Ovary (tissue), 9 donors: ENCODE measurements around the gene GRIK3. TPM values are rescaled to one million over a fixed set of nuclear protein-coding genes. Genes with fewer than 3 reads are reported as not detected.

Experiments
- DNase-seq, 5 donors: peaks; one replicate each; pipeline ENCODE4 v3.0.0-alpha.2; 2019 to 2020
- H3K27ac ChIP-seq, 2 donors: fragments of 200-600 bp; one replicate each; pipeline versions ENCODE4 v1.5.1 to v1.8.0; 2019 to 2022
- H3K27me3 ChIP-seq: fragments of 200-600 bp; one replicate; pipeline ENCODE4 v1.8.0; 2022
- H3K36me3 ChIP-seq: fragments of 200-600 bp; sonication (generic); one replicate; pipeline ENCODE4 v1.5.1; 2019
- H3K4me1 ChIP-seq: one replicate; pipeline ENCODE4 v1.8.1; 2013; ENCODE audit warnings: mild to moderate bottlenecking, moderate library complexity; ENCODE audit not compliant: insufficient read depth
- H3K4me3 ChIP-seq: fragments of 200-600 bp; sonication (generic); one replicate; pipeline ENCODE4 v1.5.1; 2017
- H3K9me3 ChIP-seq, 2 donors: fragments of 200-600 bp in 1 of 2; sonication (generic) in 1 of 2; one replicate each; pipeline versions ENCODE4 v1.5.1 to v1.8.1; 2013 to 2019; ENCODE audit warnings: mild to moderate bottlenecking in 1 of 2, moderate library complexity in 1 of 2
- CTCF ChIP-seq, 3 donors: fragments of 450-650 bp in 2 of 3; fragments of 200-600 bp in 1 of 3; IDR thresholded peaks; one replicate each; pipeline versions ENCODE4 v1.5.1 to v1.8.0; 2016 to 2022; ENCODE audit warnings: antibody characterized with exemption in 3 of 3, mild to moderate bottlenecking in 1 of 3
- EP300 ChIP-seq: sonication (generic); formaldehyde crosslinking; IDR thresholded peaks from one replicate; pipeline ENCODE4 v1.6.1; 2017; ENCODE audit warnings: antibody characterized with exemption
- POLR2A ChIP-seq: fragments of 450-650 bp; IDR thresholded peaks from one replicate; pipeline ENCODE4 v1.6.1; 2017; ENCODE audit warnings: antibody characterized with exemption, mild to moderate bottlenecking, moderate library complexity
- WGBS, 3 donors: extraction: QIAGEN DNeasy Blood & Tissue Kit in 1 of 3; methylation state at CpG; one replicate each; pipeline versions ENCODE4 v1.1.5 to v1.1.7; 2013 to 2017; 5-methylcytosine and 5-hydroxymethylcytosine counted together
- intact Hi-C, 4 donors: fragments of 100-400 bp; cut with DNase I; formaldehyde crosslinking; loops; one replicate each; pipeline versions ENCODE4 v1.11.0 to v1.15.1; 2022 to 2023
- polyA plus RNA-seq, 2 donors: library from polyadenylated mRNA; stranded (reverse); fragments of 200-250 nt in 1 of 2; fragments of 350-450 nt in 1 of 2; fragmentation: Illumina TruSeq in 1 of 2; extraction: RNeasy Lipid Tissue Mini Kit (QIAGEN cat#74804) in 1 of 2; gene quantifications; one replicate each; pipeline ENCODE4 v1.2.3, GENCODE V29; 2013 to 2014
- total RNA-seq, 7 donors: library from RNA; depleted of rRNA in 2 of 7; stranded (reverse); fragments of >200 nt in 2 of 7; fragmentation: NEBNext Ultra II Directional in 3 of 7; extraction: Animal tissue kit (Norgen Biotek cat#: 25700) in 3 of 7; gene quantifications; one replicate each; pipeline versions ENCODE4 v1.1.0 to v1.2.4, GENCODE V29; 2016 to 2023
- donor health status: DM: no; HTN: no; CAD: no; lungs with moderate emphysema.
- donor health status: DM: no; HTN: no; CAD: no.
- donor health status: Bipolar disorder and iron deficiency.
- donor health status: DM: yes; HTN: yes; CAD: no.
- donor health status: DM: no; HTN: no; CAD: no.
- donor health status: DM: yes; HTN: yes; CAD: no.

GRIK3 gene
- total and polyA plus RNA-seq, 9 donors = 0.11 to 0.97 (median 0.32) TPM; not detected in 2

- Histone ChIP-seq H3K9me3 (no peaks in the 10 kb centered on the region), H3K4me3 (no peak overlapping the region), H3K4me1 (no peaks in the 10 kb centered on the region), H3K27ac (no peak overlapping the region), H3K36me3 (no peaks in the 10 kb centered on the region), H3K27me3 (no peaks in the 10 kb centered on the region)
- intact Hi-C loops = no loop called here
- WGBS, 3 donors = 60 to 73% (median 64%) methylated on average over 13 of the region's 13 CpGs
- no peak for TF ChIP-seq POLR2A
- TF ChIP-seq EP300 = no peak
- TF ChIP-seq CTCF (IDR thresholded peaks at IDR 0.05) = no peak
- DNase-seq = no peak
Observed at GRCh38 chr1:36773827-36774541, 260.3 kb downstream of the GRIK3 start.

GRCh38 chr1:36772647-36773495 lies 261.4 kb downstream of the GRIK3 start:
- no peak for TF ChIP-seq POLR2A
- TF ChIP-seq EP300 = no peak
- no peak for TF ChIP-seq CTCF (IDR thresholded peaks at IDR 0.05)
- DNase-seq = no peak

GRCh38 chr1:36771660-36772284 lies 262.5 kb downstream of the GRIK3 start:
- 7 to 16% (median 10%) methylated on average over 17 of the region's 17 CpGs for WGBS, 3 donors
- no peaks in the 10 kb centered on the region for H3K27me3 ChIP-seq

More at GRCh38 chr1:36772647-36773495, 261.4 kb downstream of the GRIK3 start:
- Histone ChIP-seq H3K27me3 (no peaks in the 10 kb centered on the region), H3K4me3 (no peak overlapping the region), H3K36me3 (no peaks in the 10 kb centered on the region), H3K9me3 (no peaks in the 10 kb centered on the region), H3K4me1 (no peaks in the 10 kb centered on the region), H3K27ac (no peak overlapping the region)
- intact Hi-C loops = no loop called here
- WGBS, 3 donors = 62 to 70% (median 64%) methylated on average over 8 of the region's 8 CpGs

More at GRCh38 chr1:36771660-36772284, 262.5 kb downstream of the GRIK3 start:
- Histone ChIP-seq H3K27ac (no peak overlapping the region), H3K9me3 (no peaks in the 10 kb centered on the region), H3K4me1 (no peaks in the 10 kb centered on the region), H3K36me3 (no peaks in the 10 kb centered on the region), H3K4me3 (no peak overlapping the region)
- DNase-seq = no peak
- TF ChIP-seq CTCF (IDR thresholded peaks at IDR 0.05) (no peak), POLR2A (no peak), EP300 (no peak)
- intact Hi-C loops = no loop called here
